Astrocyte (in vitro differentiated cells and primary cell): ENCODE measurements around the gene REXO1.

ENCODE experiments used
- CTCF ChIP-seq: IDR thresholded peaks from 2 replicates; pipeline ENCODE4 v1.5.1; 2011; ENCODE audit warnings: low read depth, mild to moderate bottlenecking, inconsistent platforms, low read length, moderate library complexity; ENCODE audit not compliant: insufficient read depth
- EZH2 ChIP-seq: IDR thresholded peaks from 2 replicates; pipeline ENCODE4 v1.6.1; 2012; ENCODE audit warnings: mild to moderate bottlenecking, low read length, inconsistent platforms; ENCODE audit not compliant: insufficient read depth

- TF ChIP-seq CTCF (no peak), EZH2 (no peak)
These were observed 11.1 kb upstream of the REXO1 start for GRCh38 chr19:1859331-1859781.
